Mucosa of descending colon (tissue), 3 donors: ENCODE data around the gene PDE4B. TPM values are rescaled to one million over a fixed set of nuclear protein-coding genes. Genes with fewer than 3 reads are reported as not detected.

ENCODE experiments used
- ATAC-seq: fragments of 200-7000 bp; cut with Tn5 transposase; one replicate; pipeline ENCODE4 v1.9.1; 2020; ENCODE audit warnings: mild to moderate bottlenecking, moderate library complexity
- DNase-seq, 3 donors: peaks; one replicate each; pipeline ENCODE4 v3.0.0-alpha.2; 2020
- H3K36me3 ChIP-seq: fragments of 200-600 bp; one replicate; pipeline ENCODE4 v1.8.0; 2021; ENCODE audit warnings: low read depth, mild to moderate bottlenecking
- H3K4me1 ChIP-seq: fragments of 200-600 bp; one replicate; pipeline ENCODE4 v1.8.0; 2021; ENCODE audit warnings: low read depth, mild to moderate bottlenecking
- H3K4me3 ChIP-seq: fragments of 200-600 bp; one replicate; pipeline ENCODE4 v1.8.0; 2021; ENCODE audit warnings: mild to moderate bottlenecking
- H3K9me3 ChIP-seq: fragments of 200-600 bp; one replicate; pipeline ENCODE4 v1.8.0; 2021; ENCODE audit warnings: mild to moderate bottlenecking
- CTCF ChIP-seq: fragments of 200-600 bp; IDR thresholded peaks from one replicate; pipeline ENCODE4 v1.8.0; 2022; ENCODE audit warnings: antibody characterized with exemption, mild to moderate bottlenecking
- intact Hi-C, 2 donors: fragments of 100-400 bp; cut with DNase I in 1 of 2; cut with micrococcal nuclease in 1 of 2; formaldehyde crosslinking; loops; one replicate each; pipeline versions ENCODE4 v1.11.0 to v1.11.1; 2022; cut with DNase I, micrococcal nuclease
- total RNA-seq, 3 donors: library from RNA; stranded (reverse); fragmentation: NEBNext Ultra II Directional in 2 of 3; extraction: Animal tissue kit (Norgen Biotek cat#: 25700) in 2 of 3; gene quantifications; one replicate each; pipeline versions ENCODE4 v1.2.1 to v1.2.4, GENCODE V29; 2021 to 2023
- donor health status: DM: no; HTN: no; CAD: no; lungs with moderate emphysema.
- donor health status: DM: no; HTN: no; CAD: no.
- donor health status: DM: no; HTN: yes; CAD: no.

PDE4B gene
- total RNA-seq, 3 donors from 2014 or later = 3.4 to 6.6 (median 4.9) TPM

DNA sequence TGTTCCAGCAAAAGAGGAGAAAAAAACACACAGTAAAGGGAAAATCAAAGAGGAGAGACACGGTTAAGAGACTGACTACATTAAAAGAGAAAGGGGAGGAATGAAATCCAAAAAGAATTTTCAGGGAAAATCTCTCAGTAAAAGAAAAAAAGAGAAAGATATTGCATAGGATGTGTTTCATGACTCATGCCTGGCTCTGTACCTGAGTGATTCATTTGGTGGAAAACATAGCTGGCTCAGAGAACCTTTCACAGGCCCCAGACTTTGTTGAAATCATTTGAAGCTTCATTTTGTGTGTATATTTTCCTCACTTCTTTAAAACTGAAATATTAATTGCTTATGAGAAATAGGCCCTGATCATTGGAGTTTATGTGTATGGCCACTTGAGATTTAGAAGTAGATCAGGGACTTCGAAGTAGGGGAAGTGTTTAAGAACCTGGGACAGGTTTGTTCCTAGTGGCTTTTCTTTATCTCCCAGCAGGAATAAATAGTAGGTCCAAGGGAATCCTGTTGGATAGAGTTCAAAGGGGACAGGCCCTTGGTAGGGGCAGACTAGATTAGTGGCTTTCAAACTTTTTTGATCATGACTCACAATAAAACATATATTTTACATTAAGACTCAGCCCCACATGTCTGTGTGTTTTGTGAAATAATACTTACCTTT, 502.1 kb downstream of the PDE4B start:
- intact Hi-C loops = no loop called here
- ATAC-seq = peak; percentile 87
- no peaks in the 10 kb centered on the region for H3K4me1 ChIP-seq
- no peak for TF ChIP-seq CTCF
- H3K4me3 ChIP-seq = no peak overlapping the region
- no peaks in the 10 kb centered on the region for H3K36me3 ChIP-seq
- H3K9me3 ChIP-seq = no peaks in the 10 kb centered on the region
- DNase-seq = no peak

DNA sequence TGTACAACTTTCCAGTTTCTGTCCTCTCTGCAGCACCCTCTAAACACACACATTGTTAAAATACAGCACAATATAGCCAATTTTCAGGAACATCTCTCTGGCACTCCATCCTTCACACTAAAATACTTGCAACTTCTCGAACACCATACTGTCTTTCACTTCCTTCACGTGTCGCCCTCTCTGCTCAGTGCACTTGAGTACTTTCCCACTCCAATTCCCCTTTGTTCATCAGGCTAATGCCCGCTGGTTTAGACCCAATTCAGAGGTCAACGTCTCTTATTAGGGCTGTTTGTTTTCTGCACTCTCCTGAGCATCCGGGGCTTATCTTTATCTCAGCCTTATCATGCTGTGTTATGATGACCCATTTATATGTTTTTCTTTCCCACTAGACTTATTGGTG, 503.1 kb downstream of the PDE4B start:
- no peak for TF ChIP-seq CTCF
- no peak for ATAC-seq
- H3K4me3 ChIP-seq = no peak overlapping the region
- H3K9me3 ChIP-seq = no peaks in the 10 kb centered on the region
- intact Hi-C loops = no loop called here
- no peaks in the 10 kb centered on the region for H3K36me3 ChIP-seq
- DNase-seq = no peak
- no peaks in the 10 kb centered on the region for H3K4me1 ChIP-seq

- Histone ChIP-seq H3K4me3 (no peak overlapping the region), H3K4me1 (no peaks in the 10 kb centered on the region), H3K36me3 (no peaks in the 10 kb centered on the region), H3K9me3 (no peaks in the 10 kb centered on the region)
- intact Hi-C loops = no loop called here
- TF ChIP-seq CTCF = no peak
- no peak for DNase-seq
- no peak for ATAC-seq
Measured at GRCh38 chr1:66296370-66296769, 503.7 kb downstream of the PDE4B start.

DNA sequence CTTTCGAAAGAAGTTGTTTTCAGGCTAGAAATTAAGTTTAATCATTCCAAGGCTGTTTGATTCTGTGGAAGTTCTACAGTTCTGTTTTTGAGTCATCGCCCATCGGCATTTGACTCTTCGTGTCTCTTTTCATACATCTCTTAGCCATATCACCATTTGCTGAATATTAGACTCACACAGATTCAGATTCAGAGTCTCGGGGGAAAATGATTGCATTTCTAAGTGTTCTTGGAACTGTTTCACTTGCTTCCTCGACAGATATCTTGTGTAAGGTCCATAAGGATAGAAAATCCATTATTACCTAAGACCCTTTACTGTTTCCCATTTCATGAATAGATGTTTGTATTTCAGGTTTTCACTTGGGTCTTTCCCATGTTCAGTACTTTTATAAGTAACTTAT, 504.3 kb downstream of the PDE4B start:
- Histone ChIP-seq H3K9me3 (no peaks in the 10 kb centered on the region), H3K4me1 (no peaks in the 10 kb centered on the region), H3K36me3 (no peaks in the 10 kb centered on the region), H3K4me3 (no peak overlapping the region)
- ATAC-seq (no peak), DNase-seq (no peak)
- TF ChIP-seq CTCF = no peak
- intact Hi-C loops = no loop called here

DNA sequence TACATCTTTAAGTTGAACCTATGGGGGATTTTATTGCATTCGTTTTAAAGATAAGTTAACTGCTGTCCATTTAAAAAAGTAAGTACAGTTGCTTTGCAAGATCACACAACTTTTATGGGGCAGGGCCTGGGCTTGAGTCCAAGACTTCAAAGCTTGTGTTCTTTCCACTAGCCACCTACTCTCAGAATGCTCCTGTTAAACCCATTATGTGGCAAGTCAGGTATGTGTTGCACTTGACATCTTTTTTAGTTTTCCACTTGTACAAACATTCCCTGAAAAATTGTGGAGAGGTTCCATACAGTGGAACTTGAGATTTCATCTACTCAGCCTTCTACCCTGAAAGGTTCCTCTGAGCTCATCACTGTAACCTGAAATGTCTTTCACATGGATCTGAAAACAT, 505.8 kb downstream of the PDE4B start:
- no peak for TF ChIP-seq CTCF
- H3K4me1 ChIP-seq = peaks cover 6% of the 10 kb centered on the region
- no peaks in the 10 kb centered on the region for H3K36me3 ChIP-seq
- ATAC-seq = no peak
- no peak overlapping the region for H3K4me3 ChIP-seq
- intact Hi-C loops = no loop called here
- H3K9me3 ChIP-seq = no peaks in the 10 kb centered on the region
- DNase-seq = peak in 2 of 3 donors; percentile 53 to 54
